Subcutaneous preadipocyte (primary cell): ENCODE results near the gene IL17B. TPM values are rescaled to one million over a fixed set of nuclear protein-coding genes. Genes with fewer than 3 reads are reported as not detected.

Source experiments
- total RNA-seq: library from RNA; depleted of rRNA; stranded (reverse); fragments of >200 nt; gene quantifications from 2 replicates; pipeline ENCODE4 v1.2.3, GENCODE V29; 2012

The IL17B gene, protein sequence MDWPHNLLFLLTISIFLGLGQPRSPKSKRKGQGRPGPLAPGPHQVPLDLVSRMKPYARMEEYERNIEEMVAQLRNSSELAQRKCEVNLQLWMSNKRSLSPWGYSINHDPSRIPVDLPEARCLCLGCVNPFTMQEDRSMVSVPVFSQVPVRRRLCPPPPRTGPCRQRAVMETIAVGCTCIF
- total RNA-seq, result not detected in 2 replicates

DNA sequence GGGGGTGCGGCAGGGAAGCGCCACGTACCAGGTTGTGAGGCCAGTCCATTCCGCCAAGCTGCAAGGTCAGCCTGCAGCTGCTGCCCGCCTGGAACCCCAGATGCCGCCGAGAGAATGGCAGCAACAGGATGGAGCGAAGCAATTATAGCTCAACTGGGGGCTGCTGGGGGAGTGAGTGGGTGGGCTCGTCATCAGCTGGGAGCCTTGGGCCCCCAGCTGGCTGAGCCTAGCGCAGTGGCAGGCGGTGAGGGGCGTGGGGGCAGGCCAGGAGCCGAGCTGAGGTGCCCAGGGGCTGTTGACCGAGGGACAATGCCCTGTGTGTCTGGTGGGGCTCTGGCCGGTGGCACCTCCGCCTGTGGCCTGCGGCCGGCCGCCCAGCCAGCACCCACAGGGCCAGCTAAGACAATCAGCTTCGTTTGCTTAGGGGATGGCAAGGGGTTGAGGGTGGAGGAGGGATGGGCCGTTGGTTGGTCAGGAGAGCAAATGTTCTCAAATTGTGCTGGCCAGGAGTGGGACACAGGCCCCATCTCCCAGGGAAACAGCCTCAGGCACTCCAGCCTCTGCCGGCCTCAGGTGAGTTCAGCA is at the start of gene IL17B:
IL17B (minus strand) TSS at position 116 of the 585 bp plus-strand sequence; CDS start at position 49, 67 bp downstream.

DNA sequence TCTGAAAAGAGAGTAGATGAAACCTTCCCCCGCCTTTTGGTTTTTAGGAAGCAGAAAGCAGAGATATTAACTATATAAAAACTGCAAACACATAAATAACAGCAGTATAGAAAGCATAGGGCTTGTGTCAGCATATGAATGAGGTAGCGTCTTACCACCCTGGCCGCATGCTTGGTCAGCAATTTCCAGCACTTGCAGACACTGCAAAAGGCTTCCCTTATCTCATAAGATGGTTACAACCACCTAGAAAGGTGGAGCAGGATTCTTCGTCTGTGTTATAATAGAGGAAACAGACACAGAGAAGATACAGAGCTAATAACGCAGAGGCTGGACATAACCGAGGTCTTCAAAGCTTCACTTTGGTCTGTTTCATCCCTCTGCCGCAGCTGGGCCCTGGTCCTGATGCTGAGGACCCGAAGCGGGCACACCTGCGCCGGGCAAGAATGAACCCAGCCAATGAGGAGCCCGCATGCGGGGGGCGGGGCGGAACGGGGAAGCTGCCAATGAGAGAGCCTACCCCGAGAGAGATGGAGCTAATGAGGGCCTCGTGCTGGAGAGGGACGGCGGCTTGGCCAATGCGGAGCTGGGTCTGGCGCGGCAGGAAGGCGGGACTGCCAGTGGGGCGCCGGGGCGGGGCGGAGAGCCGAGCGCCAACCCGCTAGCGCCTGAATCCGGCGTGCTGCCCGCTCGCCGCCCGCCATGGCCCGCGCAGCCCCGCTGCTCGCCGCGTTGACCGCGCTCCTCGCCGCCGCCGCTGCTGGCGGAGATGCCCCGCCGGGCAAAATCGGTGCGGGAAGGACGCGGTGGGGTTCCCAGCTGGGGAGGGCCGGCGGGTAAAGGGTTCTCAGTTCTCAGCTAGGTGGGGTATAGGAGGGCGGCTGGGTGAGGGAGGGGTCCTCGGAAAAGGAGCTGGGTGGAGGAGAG is 21.5 kb downstream of the IL17B start, which contains the start of gene PCYOX1L:
PCYOX1L (plus strand) TSS at position 677 of the 924 bp plus-strand sequence; CDS start at position 700, 23 bp downstream.

GRCh38 chr5:149345147-149345891 is 33.8 kb downstream of the IL17B start, which contains the start of gene GRPEL2:
GRPEL2 (plus strand) TSS chr5:149345499; CDS start chr5:149345540, 41 bp downstream.

Other genes starting within 250 kb of the IL17B start
- 68.8 and 86.3 TPM in 2 replicates for gene ABLIM3, start 237.8 kb downstream of the IL17B start, total RNA-seq
- 8.2 and 16.2 TPM in 2 replicates for gene AFAP1L1, start 107.4 kb downstream of the IL17B start, total RNA-seq
- gene GRPEL2, start 33.8 kb downstream of the IL17B start, total RNA-seq, result 15.1 and 24.0 TPM in 2 replicates
- gene PCYOX1L, start 21.2 kb downstream of the IL17B start, total RNA-seq, result 5.9 and 8.2 TPM in 2 replicates
- gene CSNK1A1, start 172.1 kb upstream of the IL17B start, total RNA-seq, result 306 and 337 TPM in 2 replicates
- not detected in 2 replicates for gene ARHGEF37, start 202.2 kb upstream of the IL17B start, total RNA-seq